Liver (tissue), 9 donors: ENCODE data around the gene HOXD1. TPM values are rescaled to one million over a fixed set of nuclear protein-coding genes. Genes with fewer than 3 reads are reported as not detected.

Source experiments
- DNase-seq: peaks from one replicate; pipeline ENCODE4 v3.0.0-alpha.2; 2017; ENCODE audit warnings: low spot score
- H3K27ac ChIP-seq, 2 donors: one replicate each; pipeline ENCODE4 v1.7.0; 2013; ENCODE audit warnings: inconsistent platforms in 2 of 2, low read length in 2 of 2, control low read depth in 1 of 2, low read depth in 1 of 2, mild to moderate bottlenecking in 1 of 2
- H3K27me3 ChIP-seq, 4 donors: one replicate each; pipeline versions ENCODE4 v1.6.1 to v1.7.0; 2013; ENCODE audit warnings: low read length in 3 of 4, inconsistent platforms in 1 of 4, mild to moderate bottlenecking in 1 of 4, moderate library complexity in 1 of 4; ENCODE audit not compliant: control insufficient read depth in 4 of 4, insufficient read depth in 4 of 4
- H3K36me3 ChIP-seq, 4 donors: one replicate each; pipeline versions ENCODE4 v1.6.1 to v1.7.0; 2013; ENCODE audit warnings: low read length in 3 of 4, mild to moderate bottlenecking in 3 of 4, low read depth in 1 of 4, moderate library complexity in 1 of 4; ENCODE audit not compliant: control insufficient read depth in 4 of 4, insufficient read depth in 3 of 4
- H3K4me1 ChIP-seq, 4 donors: one replicate each; pipeline versions ENCODE4 v1.6.1 to v1.7.0; 2013; ENCODE audit warnings: low read length in 3 of 4, mild to moderate bottlenecking in 3 of 4, moderate library complexity in 1 of 4; ENCODE audit not compliant: control insufficient read depth in 4 of 4, insufficient read depth in 4 of 4
- H3K4me3 ChIP-seq, 3 donors: one replicate each; pipeline versions ENCODE4 v1.6.1 to v1.7.0; 2013; ENCODE audit warnings: low read length in 3 of 3, control low read depth in 1 of 3, low read depth in 1 of 3, mild to moderate bottlenecking in 1 of 3
- H3K9ac ChIP-seq, 2 donors: one replicate each; pipeline ENCODE4 v1.7.0; 2013; ENCODE audit warnings: low read length in 2 of 2, mild to moderate bottlenecking in 2 of 2, moderate library complexity in 2 of 2, control low read depth in 1 of 2, low read depth in 1 of 2
- H3K9me3 ChIP-seq, 4 donors: one replicate each; pipeline versions ENCODE4 v1.6.1 to v1.7.0; 2013; ENCODE audit warnings: low read length in 3 of 4; ENCODE audit not compliant: control insufficient read depth in 4 of 4
- ATF3 ChIP-seq: IDR thresholded peaks from 2 replicates; pipeline ENCODE4 v1.6.1; 2016; ENCODE audit warnings: antibody characterized with exemption
- CTCF ChIP-seq: fragments of 150-350 bp; IDR thresholded peaks from 2 replicates; pipeline ENCODE4 v1.5.1; 2017; ENCODE audit warnings: improper control_type of control experiment, low read depth, low read length; ENCODE audit not compliant: missing input control
- EGR1 ChIP-seq, 2 donors: IDR thresholded peaks; 2 replicates each; pipeline ENCODE4 v1.6.1; 2016 to 2018; ENCODE audit warnings: antibody characterized with exemption in 2 of 2, low read depth in 2 of 2
- FOXA1 ChIP-seq: IDR thresholded peaks from 2 replicates; pipeline ENCODE4 v1.6.1; 2016; ENCODE audit warnings: antibody characterized with exemption
- FOXA2 ChIP-seq: IDR thresholded peaks from 2 replicates; pipeline ENCODE4 v1.6.1; 2016; ENCODE audit warnings: antibody characterized with exemption
- GABPA ChIP-seq, 2 donors: IDR thresholded peaks in 1 of 2; conservative IDR thresholded peaks in 1 of 2; 2 replicates each; pipeline ENCODE4 v1.6.1; 2016; ENCODE audit warnings: antibody characterized with exemption in 2 of 2, mild to moderate bottlenecking in 1 of 2, moderate library complexity in 1 of 2
- HNF4A ChIP-seq, 2 donors: conservative IDR thresholded peaks; 2 replicates each; pipeline ENCODE4 v1.6.1; 2016; ENCODE audit warnings: antibody characterized with exemption in 2 of 2, mild to moderate bottlenecking in 2 of 2
- HNF4G ChIP-seq: IDR thresholded peaks from 2 replicates; pipeline ENCODE4 v1.6.1; 2016; ENCODE audit warnings: antibody characterized with exemption
- JUND ChIP-seq, 2 donors: IDR thresholded peaks; 2 replicates each; pipeline ENCODE4 v1.6.1; 2016; ENCODE audit warnings: antibody characterized with exemption in 2 of 2
- NR2F2 ChIP-seq: IDR thresholded peaks from 2 replicates; pipeline ENCODE4 v1.6.1; 2016; ENCODE audit warnings: antibody characterized with exemption
- RAD21 ChIP-seq, 2 donors: IDR thresholded peaks; 2 replicates each; pipeline ENCODE4 v1.6.1; 2016; ENCODE audit warnings: antibody characterized with exemption in 2 of 2, mild to moderate bottlenecking in 2 of 2
- RXRA ChIP-seq, 2 donors: IDR thresholded peaks; 2 replicates each; pipeline ENCODE4 v1.6.1; 2017 to 2018; ENCODE audit warnings: antibody characterized with exemption in 2 of 2, mild to moderate bottlenecking in 1 of 2
- SP1 ChIP-seq: IDR thresholded peaks from 2 replicates; pipeline ENCODE4 v1.6.1; 2018; ENCODE audit warnings: antibody characterized with exemption, mild to moderate bottlenecking
- TAF1 ChIP-seq: conservative IDR thresholded peaks from 2 replicates; pipeline ENCODE4 v1.6.1; 2016; ENCODE audit warnings: antibody characterized with exemption, mild to moderate bottlenecking
- YY1 ChIP-seq: IDR thresholded peaks from 2 replicates; pipeline ENCODE4 v1.6.1; 2016; ENCODE audit warnings: antibody characterized with exemption, mild to moderate bottlenecking
- WGBS: extraction: QIAGEN DNeasy Blood & Tissue Kit; methylation state at CpG from one replicate; pipeline ENCODE4 v1.1.7; 2013; 5-methylcytosine and 5-hydroxymethylcytosine counted together
- polyA plus RNA-seq, 2 donors: library from polyadenylated mRNA; stranded (reverse) in 1 of 2; unstranded in 1 of 2; fragments of 200-250 nt in 1 of 2; fragments of >200 nt in 1 of 2; fragmentation: Nextera tagmentation in 1 of 2; extraction: Ambion mirVana in 1 of 2; gene quantifications; one replicate each; pipeline versions ENCODE4 v1.2.1 to v1.2.3, GENCODE V29; 2013 to 2015
- total RNA-seq, 2 donors: library from RNA; depleted of rRNA; stranded (reverse); fragments of >200 nt; gene quantifications; one replicate each; pipeline ENCODE4 v1.2.3, GENCODE V29; 2014
- TF ChIP-seq, protein P1 (sequence below): IDR thresholded peaks from 2 replicates; pipeline ENCODE4 v1.6.1; 2016; ENCODE audit warnings: antibody characterized with exemption, mild to moderate bottlenecking
- TF ChIP-seq, protein P2 (sequence below): IDR thresholded peaks from 2 replicates; pipeline ENCODE4 v1.6.1; 2016; ENCODE audit warnings: antibody characterized with exemption
- TF ChIP-seq, protein P3 (sequence below): IDR thresholded peaks from 2 replicates; pipeline ENCODE4 v1.6.1; 2016; ENCODE audit warnings: antibody characterized with exemption
- donor health status: healthy.
- donor health status: healthy.
- donor health status: healthy.
- donor health status: healthy.
- donor health status: healthy.

The HOXD1 gene
- total and polyA plus RNA-seq, 4 donors = not detected

- Histone ChIP-seq H3K27me3 (peaks cover 0 to 10% (median 6%) of the 10 kb centered on the region in 4 donors), H3K9me3 (peaks cover 0 to 2% (median 0%) of the 10 kb centered on the region in 4 donors), H3K4me1 (no peaks in the 10 kb centered on the region), H3K4me3 (no peak overlapping the region), H3K36me3 (no peaks in the 10 kb centered on the region), H3K27ac (no peak overlapping the region), H3K9ac (no peak overlapping the region)
- no peak for TF ChIP-seq RXRA (IDR thresholded peaks at IDR 0.05)
- no peak for TF ChIP-seq RAD21 (IDR thresholded peaks at IDR 0.05)
- TF ChIP-seq FOXA2 = no peak
- TF ChIP-seq EGR1 (IDR thresholded peaks at IDR 0.05; ENCODE audit: low read depth in 2 of 2) = no peak
- TF ChIP-seq GABPA (IDR thresholded peaks at IDR 0.05 in 1 of 2, conservative IDR thresholded peaks at IDR 0.05 in 1 of 2) = no peak
- TF ChIP-seq, protein P1, sequence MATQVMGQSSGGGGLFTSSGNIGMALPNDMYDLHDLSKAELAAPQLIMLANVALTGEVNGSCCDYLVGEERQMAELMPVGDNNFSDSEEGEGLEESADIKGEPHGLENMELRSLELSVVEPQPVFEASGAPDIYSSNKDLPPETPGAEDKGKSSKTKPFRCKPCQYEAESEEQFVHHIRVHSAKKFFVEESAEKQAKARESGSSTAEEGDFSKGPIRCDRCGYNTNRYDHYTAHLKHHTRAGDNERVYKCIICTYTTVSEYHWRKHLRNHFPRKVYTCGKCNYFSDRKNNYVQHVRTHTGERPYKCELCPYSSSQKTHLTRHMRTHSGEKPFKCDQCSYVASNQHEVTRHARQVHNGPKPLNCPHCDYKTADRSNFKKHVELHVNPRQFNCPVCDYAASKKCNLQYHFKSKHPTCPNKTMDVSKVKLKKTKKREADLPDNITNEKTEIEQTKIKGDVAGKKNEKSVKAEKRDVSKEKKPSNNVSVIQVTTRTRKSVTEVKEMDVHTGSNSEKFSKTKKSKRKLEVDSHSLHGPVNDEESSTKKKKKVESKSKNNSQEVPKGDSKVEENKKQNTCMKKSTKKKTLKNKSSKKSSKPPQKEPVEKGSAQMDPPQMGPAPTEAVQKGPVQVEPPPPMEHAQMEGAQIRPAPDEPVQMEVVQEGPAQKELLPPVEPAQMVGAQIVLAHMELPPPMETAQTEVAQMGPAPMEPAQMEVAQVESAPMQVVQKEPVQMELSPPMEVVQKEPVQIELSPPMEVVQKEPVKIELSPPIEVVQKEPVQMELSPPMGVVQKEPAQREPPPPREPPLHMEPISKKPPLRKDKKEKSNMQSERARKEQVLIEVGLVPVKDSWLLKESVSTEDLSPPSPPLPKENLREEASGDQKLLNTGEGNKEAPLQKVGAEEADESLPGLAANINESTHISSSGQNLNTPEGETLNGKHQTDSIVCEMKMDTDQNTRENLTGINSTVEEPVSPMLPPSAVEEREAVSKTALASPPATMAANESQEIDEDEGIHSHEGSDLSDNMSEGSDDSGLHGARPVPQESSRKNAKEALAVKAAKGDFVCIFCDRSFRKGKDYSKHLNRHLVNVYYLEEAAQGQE = no peak
- TF ChIP-seq YY1 = no peak
- no peak for TF ChIP-seq FOXA1
- TF ChIP-seq SP1 = no peak
- TF ChIP-seq ATF3 = no peak
- no peak for TF ChIP-seq TAF1
- TF ChIP-seq CTCF = no peak
- TF ChIP-seq JUND (IDR thresholded peaks at IDR 0.05) = no peak
- TF ChIP-seq NR2F2 = no peak
- no peak for TF ChIP-seq HNF4G
- TF ChIP-seq, protein P2, sequence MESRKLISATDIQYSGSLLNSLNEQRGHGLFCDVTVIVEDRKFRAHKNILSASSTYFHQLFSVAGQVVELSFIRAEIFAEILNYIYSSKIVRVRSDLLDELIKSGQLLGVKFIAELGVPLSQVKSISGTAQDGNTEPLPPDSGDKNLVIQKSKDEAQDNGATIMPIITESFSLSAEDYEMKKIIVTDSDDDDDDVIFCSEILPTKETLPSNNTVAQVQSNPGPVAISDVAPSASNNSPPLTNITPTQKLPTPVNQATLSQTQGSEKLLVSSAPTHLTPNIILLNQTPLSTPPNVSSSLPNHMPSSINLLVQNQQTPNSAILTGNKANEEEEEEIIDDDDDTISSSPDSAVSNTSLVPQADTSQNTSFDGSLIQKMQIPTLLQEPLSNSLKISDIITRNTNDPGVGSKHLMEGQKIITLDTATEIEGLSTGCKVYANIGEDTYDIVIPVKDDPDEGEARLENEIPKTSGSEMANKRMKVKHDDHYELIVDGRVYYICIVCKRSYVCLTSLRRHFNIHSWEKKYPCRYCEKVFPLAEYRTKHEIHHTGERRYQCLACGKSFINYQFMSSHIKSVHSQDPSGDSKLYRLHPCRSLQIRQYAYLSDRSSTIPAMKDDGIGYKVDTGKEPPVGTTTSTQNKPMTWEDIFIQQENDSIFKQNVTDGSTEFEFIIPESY = no peak
- no peak for DNase-seq
Measured at GRCh38 chr2:176199902-176200301, 11.4 kb downstream of the HOXD1 start.

DNA sequence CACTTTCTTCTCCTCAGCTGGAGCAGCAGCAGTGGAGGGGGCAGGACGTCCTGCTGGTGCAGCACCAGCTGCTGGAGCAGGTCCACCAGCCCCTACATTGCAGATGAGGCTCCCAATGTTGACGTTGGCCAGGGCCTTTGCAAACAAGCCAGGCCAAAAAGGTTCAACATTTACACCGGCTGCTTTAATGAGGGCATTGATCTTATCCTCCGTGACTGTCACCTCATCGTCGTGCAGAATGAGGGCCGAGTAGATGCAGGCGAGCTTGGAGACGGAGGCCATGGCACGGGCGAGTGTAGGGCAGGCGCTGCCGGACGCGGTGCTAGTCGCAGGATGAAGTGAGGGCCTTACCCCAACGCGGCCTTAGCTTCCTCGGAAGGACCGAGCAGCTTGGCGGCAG, 12.5 kb downstream of the HOXD1 start:
- Histone ChIP-seq H3K4me3 (no peak overlapping the region), H3K27ac (no peak overlapping the region), H3K9me3 (peaks cover 0 to 2% (median 0%) of the 10 kb centered on the region in 4 donors), H3K36me3 (no peaks in the 10 kb centered on the region), H3K9ac (no peak overlapping the region), H3K4me1 (no peaks in the 10 kb centered on the region), H3K27me3 (peaks cover 0 to 9% (median 6%) of the 10 kb centered on the region in 4 donors)
- no peak for DNase-seq
- WGBS = 47% methylated on average over 21 of the region's 21 CpGs
- TF ChIP-seq RXRA (IDR thresholded peaks at IDR 0.05) = no peak
- TF ChIP-seq GABPA (IDR thresholded peaks at IDR 0.05 in 1 of 2, conservative IDR thresholded peaks at IDR 0.05 in 1 of 2) = no peak
- no peak for TF ChIP-seq YY1
- no peak for TF ChIP-seq JUND (IDR thresholded peaks at IDR 0.05)
- TF ChIP-seq, protein P1 = no peak
- no peak for TF ChIP-seq HNF4A (conservative IDR thresholded peaks at IDR 0.05)
- no peak for TF ChIP-seq EGR1 (IDR thresholded peaks at IDR 0.05; ENCODE audit: low read depth in 2 of 2)
- TF ChIP-seq, protein P3, sequence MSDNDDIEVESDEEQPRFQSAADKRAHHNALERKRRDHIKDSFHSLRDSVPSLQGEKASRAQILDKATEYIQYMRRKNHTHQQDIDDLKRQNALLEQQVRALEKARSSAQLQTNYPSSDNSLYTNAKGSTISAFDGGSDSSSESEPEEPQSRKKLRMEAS = no peak
- TF ChIP-seq TAF1 = no peak
- no peak for TF ChIP-seq NR2F2
- TF ChIP-seq, protein P2 = no peak
- TF ChIP-seq FOXA2 = no peak
- no peak for TF ChIP-seq ATF3
- TF ChIP-seq RAD21 (IDR thresholded peaks at IDR 0.05) = no peak
